HG03565 (cell line): ENCODE measurements around the gene CHCT1.

ENCODE experiments used
- ATAC-seq: cut with Tn5 transposase; IDR thresholded peaks from one replicate; pipeline ENCODE4 v1.9.1; 2021; ENCODE audit warnings: mild to moderate bottlenecking, moderate library complexity; ENCODE audit not compliant: unreplicated experiment

CHCT1 gene

DNA sequence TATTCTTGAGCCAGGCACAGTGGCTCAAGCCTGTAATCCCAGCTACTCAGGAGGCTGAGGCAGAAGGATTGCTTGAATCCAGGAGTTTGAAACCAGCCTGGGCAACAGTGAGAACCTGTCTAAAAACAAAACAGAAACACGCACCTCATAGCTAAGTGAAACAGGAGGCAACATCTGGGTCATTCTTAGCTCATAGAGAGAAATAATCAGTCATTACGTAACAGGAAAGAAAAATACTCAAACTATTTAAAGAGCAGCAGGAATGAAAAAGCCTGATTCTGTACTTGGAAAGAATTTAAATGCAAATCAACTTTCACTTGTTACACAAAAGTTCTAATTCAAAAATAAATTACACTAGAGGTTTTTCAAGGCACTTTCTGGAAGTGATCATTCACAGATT is 17.2 kb downstream of the CHCT1 start:
- ATAC-seq = no peak

DNA sequence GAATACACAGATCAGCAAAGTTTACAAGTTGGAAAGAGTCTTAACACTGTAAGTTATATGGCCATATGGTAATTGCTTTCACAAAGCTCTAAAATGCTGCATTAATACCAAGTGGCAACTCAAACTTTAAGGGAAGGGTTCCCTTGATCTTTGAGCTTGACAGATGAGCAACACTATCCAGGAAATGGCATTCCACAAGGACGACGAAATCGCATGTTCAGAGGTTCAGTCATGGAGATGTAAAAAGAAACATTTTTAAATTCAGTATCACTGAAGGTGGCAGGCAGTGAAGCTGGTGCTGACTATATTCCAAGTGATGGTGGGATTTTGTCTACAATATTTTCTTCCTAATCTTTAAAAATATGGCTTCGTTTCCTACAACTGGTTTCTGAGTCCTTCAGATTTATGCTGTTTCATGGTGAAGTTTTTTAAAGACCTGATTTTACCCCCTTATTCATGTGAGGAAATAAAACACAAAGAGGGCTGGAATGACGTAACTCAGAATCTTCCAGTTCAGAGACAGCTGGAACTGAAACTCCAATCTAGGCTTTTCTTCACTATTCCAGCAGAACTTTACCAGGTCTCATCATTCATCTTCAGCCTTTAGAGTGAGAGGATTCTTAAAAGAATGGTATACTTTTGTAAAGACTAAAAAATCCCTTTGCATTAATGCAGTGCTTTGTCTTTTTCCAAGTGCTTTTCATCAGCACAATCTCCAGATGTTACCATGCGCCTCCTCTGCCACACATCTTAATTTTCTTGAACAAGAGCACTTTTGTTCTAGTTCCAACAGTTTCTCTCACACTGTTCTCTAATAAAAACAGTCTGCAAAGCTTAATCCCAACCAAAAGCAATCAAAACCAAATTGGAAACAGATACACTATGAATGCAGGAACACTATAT is 20.2 kb downstream of the CHCT1 start:
- ATAC-seq = no peak

DNA sequence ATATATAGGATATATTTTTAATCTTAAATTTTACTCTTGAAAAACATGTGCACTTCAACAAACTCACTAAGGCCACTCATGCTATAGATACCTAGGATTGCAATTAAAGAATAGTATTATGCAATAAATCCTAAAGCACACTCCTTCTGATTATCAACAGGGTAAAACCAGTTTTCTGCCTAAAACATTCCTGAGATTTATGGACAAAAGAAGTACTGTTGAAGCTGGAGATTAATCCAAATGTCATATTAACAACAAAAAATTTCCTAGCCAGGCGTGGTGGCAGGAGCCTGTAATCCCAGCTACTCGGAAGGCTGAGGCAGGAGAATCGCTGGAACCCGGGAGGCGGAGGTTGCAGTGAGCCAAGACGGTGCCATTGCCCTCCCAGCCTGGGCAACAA is 21.4 kb downstream of the CHCT1 start:
- ATAC-seq = no peak

DNA sequence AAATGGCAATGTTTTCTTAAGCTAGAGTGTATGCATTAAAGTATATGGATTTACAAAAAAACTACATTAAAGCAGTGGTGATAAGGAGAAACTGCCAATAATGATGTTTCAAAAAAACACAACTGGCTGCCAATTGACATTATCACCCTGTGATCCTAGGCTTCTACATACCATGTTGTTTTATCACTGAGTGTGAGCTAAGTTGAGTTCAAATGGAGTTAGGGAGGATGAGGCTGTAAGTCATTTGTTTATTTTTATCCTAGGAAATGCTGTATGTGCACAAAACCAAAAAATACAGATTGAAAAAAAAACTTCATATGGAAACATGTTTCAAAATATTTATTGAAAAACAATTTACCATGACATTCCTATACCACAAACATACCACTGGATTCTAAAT is 22.9 kb downstream of the CHCT1 start:
- ATAC-seq = no peak

DNA sequence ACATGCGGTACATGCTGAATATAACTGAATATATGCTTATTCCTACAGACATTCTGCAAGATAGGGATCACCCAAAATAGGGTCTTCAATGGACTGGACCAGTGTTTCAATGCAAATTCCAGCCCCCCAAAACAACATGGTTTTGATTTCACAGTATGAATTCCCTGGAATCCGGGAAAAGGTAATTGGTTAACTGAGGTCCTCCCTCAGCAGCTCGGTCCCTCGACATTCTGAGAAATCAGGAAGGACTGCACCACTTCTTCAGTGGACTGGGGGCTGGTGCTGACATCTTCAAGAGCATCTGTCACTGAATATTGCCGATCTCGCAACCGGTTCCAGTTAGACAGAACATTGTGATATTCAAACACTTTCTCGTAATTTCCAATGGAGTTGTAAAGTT is 25.1 kb downstream of the CHCT1 start:
- ATAC-seq = no peak

DNA sequence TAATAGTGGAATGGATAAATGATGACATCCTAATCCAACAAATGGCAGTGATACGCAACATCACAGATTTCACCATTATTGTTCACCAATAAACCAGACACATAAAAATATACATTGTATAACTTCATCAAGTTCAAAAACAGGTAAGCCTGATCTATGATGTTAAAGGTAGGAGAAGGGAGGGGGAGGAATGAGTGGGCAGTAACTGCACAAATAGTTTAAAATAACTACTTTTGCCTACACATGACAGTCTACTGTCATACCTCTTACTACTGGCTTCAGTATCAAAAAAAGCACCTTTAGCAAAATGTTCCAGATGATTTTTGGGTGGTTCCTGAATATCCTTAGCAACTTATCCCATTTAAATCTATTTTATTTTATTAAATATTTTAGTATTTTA is 28.8 kb downstream of the CHCT1 start:
- ATAC-seq = no peak

DNA sequence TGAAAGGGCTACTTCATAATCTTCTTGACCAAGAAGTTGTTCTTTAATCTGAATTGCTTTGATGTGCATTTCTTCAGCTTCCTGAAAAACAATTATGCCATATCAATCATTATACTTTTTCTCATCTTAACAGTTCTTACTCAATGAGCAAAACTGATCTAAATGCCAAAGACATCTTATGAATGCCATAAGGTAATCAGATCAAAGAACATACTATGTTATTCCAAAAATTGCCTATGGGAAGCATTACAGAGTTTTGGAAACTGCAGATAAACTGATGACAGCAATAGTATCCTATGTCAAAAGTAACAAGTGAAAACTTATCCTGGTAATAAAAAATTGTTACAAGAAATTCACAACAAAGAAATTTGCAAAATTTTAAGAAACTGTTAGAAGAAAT is 29.7 kb downstream of the CHCT1 start:
- no peak for ATAC-seq

DNA sequence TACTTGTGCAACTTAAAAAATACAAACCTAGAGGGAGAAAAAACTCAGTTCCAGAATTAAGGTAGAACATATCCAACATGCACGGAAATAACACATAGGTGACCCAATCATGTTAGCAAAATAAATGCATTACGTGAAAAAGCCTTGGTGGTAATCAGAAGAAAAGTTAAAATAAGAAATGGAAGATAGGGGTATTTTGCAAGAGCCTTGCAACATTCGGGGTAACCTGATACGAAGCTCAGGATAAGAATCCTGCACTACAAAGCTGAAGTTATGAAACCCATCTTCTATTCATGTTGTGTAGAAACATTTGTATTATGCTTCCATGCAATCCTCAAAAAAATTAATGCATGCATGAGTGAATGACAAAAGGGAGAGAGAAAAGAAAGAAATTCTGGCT is 33.1 kb downstream of the CHCT1 start:
- ATAC-seq = no peak

DNA sequence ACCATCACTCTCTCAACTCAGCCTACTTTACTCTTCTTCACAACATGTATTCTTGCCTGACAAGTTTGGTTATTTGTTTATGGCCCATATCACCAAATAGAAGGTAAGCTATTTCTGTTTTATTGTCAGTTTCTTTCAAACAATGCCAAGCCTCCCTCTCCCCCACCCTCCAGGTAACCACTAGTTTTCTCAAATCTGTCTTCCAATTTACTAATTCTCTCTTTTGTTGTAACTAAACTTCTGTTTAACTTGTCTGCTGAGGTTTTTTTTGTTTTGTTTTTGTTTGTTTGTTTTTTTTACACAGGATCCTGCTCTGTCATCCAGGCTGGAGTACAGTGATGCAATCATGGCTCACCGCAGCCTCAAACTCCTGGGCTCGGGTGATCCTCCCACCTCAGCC is 34.9 kb downstream of the CHCT1 start:
- ATAC-seq = no peak

DNA sequence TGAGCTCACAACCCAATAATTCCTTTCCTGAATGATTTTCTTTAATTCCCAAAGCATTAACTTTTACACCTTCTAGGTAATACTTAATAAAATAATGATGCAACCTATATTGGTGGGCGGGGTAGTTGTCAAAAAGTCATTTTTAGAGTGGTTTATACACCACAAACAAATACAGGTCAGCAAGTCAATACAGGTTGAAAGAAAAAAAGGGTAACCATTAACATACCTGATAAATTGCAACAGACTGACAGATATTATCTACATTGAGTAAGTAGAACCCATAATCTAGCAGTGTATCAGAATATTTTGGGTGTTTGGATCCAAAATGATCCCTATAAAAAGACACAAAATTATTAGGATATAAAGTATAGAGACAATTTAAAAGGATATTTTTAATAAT is 39.3 kb downstream of the CHCT1 start:
- ATAC-seq = no peak

DNA sequence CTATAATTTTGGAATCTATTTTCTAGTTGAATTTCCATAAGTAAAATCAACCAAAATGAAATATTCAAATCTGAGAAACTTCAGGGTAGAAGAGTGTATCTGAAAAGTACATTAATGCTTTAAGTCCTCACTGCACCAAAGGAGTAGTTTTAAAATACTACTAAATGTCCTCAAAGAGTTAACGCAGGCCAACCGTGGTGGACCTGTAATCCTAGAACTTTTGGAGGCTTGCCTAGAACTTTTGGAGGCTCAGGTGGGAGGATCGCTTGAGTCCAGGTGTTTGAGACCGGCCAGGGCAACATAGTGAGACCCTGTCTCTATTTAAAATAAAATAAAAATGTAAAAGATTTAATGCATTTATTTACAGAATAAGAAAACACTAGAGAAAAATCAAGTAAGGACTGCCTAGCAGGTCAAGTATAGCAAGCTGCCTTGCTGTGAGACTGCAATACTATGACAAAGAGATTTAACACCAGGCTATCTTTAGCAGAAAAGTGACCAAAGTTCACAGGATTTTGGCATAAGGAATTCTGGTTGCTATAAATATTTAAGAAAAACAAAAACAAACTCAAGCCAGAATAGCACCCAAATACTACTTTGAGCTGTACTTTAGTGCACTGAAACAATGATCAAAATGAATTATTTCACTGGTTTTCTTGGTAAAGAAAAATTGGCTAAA is 41.0 kb downstream of the CHCT1 start:
- ATAC-seq = no peak

DNA sequence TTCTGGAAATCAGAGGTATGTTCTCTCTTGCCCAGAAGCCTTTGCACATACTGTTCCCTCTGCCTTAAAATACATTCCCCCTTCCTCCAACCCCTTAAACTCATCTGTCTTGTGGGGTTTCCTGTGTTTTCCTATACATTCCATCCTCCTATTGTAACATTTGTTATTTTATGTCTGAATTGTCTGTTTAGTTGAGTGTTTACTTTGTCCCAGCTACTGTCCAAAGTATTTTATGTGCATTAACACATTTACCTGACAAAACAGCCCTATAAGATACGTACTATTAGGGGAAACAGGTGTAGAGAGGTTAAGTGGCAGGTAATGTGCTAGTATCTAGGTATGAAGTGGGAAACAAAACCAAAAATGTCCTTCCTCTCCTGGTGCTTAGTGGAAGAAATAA is 42.1 kb downstream of the CHCT1 start:
- ATAC-seq = no peak

DNA sequence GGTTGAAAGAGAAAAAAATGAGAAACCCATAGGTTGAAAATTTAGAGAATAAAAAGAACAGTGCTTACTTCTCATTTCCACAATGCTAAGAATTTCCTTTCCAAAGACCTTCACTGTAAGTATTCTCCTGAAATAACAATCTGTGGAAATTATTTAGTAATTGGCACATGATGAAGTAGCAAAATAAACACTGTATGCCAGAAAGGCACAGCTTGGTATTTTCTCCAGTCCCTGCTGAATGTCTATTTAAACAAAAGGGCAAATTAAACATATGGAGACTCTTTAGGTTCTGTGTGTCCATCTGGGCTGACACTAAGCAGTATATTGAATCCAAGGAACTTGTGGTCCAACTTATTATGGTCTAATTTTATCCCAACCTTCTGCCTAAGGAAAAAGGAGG is 46.1 kb downstream of the CHCT1 start:
- no peak for ATAC-seq

DNA sequence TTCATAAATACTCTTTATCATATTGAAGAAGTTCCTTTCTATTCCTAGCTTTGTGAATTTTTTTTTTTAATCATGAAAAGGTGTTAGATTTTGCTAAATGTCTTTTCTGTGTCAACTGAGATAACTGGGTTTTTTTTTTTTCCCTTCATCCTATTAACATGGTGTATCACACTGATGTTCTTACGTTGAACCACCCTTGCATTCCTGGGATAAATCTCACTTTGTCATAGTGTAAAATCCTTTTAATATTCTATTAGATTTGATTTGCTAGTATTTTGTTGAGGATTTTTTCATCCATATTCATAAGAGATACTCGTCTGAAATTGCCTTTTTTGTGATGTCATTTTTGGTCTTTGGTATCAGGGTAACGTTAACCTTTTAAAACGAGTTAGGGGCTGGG is 49.2 kb downstream of the CHCT1 start:
- ATAC-seq = no peak

DNA sequence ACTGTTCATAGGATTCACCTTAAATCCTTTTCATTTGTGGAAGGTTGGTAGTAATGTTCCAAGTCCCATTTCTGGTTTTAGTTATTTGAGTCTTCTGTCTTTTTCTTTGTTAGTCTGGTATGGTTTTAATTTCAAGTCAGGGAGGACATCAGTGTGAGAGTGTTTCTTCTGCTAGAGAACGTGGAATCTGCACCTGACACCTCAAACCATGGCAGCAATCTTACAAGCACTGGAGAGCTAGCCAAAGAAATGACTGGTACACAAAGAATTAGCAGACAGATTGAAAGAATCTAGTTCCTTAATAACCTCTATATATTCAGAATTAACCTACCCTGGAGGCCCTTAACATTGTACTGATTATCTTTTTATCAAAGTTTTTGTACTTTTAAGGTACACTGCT is 50.2 kb downstream of the CHCT1 start:
- ATAC-seq = no peak

DNA sequence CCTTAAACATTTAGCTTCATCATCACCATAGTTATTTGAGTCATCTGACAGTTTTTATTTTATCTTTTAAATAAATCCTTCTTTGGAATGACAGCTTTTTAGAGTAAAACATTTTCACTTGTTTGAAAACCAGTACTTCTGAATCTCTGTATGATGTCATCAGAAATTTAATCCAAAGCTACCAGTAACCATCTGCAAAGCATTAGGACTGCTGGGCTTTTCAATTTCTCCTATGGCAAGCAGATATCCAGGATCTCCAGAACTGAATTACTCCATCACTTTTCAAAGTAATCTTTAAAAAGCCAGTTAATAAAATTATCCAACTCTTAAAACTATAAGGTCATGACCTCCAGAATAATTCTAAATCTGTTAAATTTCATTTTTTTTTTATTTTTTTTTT is 51.5 kb downstream of the CHCT1 start:
- no peak for ATAC-seq
